Mesendoderm (in vitro differentiated cells): ENCODE results near the gene EIF3L.

Source experiments
- DNase-seq: peaks from one replicate; pipeline ENCODE4 v3.0.0; 2013
- H2AK5ac ChIP-seq: 2 replicates; pipeline ENCODE4 v1.6.1; 2013; ENCODE audit warnings: low read length, inconsistent platforms
- H2BK120ac ChIP-seq: 2 replicates; pipeline ENCODE4 v1.6.1; 2013; ENCODE audit warnings: low read depth, mild to moderate bottlenecking, low read length, moderate library complexity, mixed read lengths
- H2BK15ac ChIP-seq: replicated peaks from 2 replicates; pipeline ENCODE4 v1.6.1; 2013; ENCODE audit warnings: low read depth, mild to moderate bottlenecking, moderate library complexity
- H2BK5ac ChIP-seq: 2 replicates; pipeline ENCODE4 v1.6.1; 2013; ENCODE audit warnings: low read length, inconsistent platforms
- H3K18ac ChIP-seq: 2 replicates; pipeline ENCODE4 v1.6.1; 2013; ENCODE audit warnings: mild to moderate bottlenecking, low read length, mixed read lengths
- H3K23ac ChIP-seq: one replicate; pipeline ENCODE4 v1.6.1; 2013; ENCODE audit warnings: low read length
- H3K27ac ChIP-seq: 2 replicates; pipeline ENCODE4 v1.5.1; 2013; ENCODE audit warnings: low read depth, mild to moderate bottlenecking, inconsistent platforms, low read length, moderate library complexity
- H3K27me3 ChIP-seq: 2 replicates; pipeline ENCODE4 v1.6.1; 2013; ENCODE audit warnings: low read length, control low read depth, mild to moderate bottlenecking, inconsistent platforms; ENCODE audit not compliant: insufficient read depth, poor library complexity
- H3K36me3 ChIP-seq: 2 replicates; pipeline ENCODE4 v1.6.1; 2013; ENCODE audit warnings: low read length, inconsistent platforms; ENCODE audit not compliant: control insufficient read depth, insufficient read depth
- H3K4ac ChIP-seq: one replicate; pipeline ENCODE4 v1.6.1; 2013; ENCODE audit warnings: low read depth, mild to moderate bottlenecking, low read length, moderate library complexity
- H3K4me1 ChIP-seq: 2 replicates; pipeline ENCODE4 v1.6.1; 2013; ENCODE audit warnings: low read depth, low read length, inconsistent platforms; ENCODE audit not compliant: control insufficient read depth
- H3K4me2 ChIP-seq: 2 replicates; pipeline ENCODE4 v1.6.1; 2013; ENCODE audit warnings: low read length
- H3K4me3 ChIP-seq: 2 replicates; pipeline ENCODE4 v1.5.1; 2013; ENCODE audit warnings: mild to moderate bottlenecking, low read length
- H3K56ac ChIP-seq: one replicate; pipeline ENCODE4 v1.6.1; 2013; ENCODE audit warnings: low read length
- H3K79me1 ChIP-seq: 2 replicates; pipeline ENCODE4 v1.6.1; 2013; ENCODE audit warnings: low read length, inconsistent platforms
- H3K79me2 ChIP-seq: 2 replicates; pipeline ENCODE4 v1.6.1; 2013; ENCODE audit warnings: mild to moderate bottlenecking, low read length; ENCODE audit not compliant: control insufficient read depth, insufficient read depth
- H3K9ac ChIP-seq: 2 replicates; pipeline ENCODE4 v1.6.1; 2013; ENCODE audit warnings: low read length, inconsistent platforms
- H4K5ac ChIP-seq: one replicate; pipeline ENCODE4 v1.6.1; 2013; ENCODE audit warnings: low read length
- H4K8ac ChIP-seq: one replicate; pipeline ENCODE4 v1.6.1; 2013; ENCODE audit warnings: low read depth, mild to moderate bottlenecking, control low read depth, low read length, moderate library complexity
- WGBS: extraction: QIAGEN DNeasy Blood & Tissue Kit; methylation state at CpG from one replicate; pipeline ENCODE4 v1.1.7; 2013; ENCODE audit warnings: low lambda C conversion rate, missing lambda C conversion rate; ENCODE audit not compliant: insufficient coverage; ENCODE audit errors: extremely low coverage; 5-methylcytosine and 5-hydroxymethylcytosine counted together

Gene EIF3L

DNA sequence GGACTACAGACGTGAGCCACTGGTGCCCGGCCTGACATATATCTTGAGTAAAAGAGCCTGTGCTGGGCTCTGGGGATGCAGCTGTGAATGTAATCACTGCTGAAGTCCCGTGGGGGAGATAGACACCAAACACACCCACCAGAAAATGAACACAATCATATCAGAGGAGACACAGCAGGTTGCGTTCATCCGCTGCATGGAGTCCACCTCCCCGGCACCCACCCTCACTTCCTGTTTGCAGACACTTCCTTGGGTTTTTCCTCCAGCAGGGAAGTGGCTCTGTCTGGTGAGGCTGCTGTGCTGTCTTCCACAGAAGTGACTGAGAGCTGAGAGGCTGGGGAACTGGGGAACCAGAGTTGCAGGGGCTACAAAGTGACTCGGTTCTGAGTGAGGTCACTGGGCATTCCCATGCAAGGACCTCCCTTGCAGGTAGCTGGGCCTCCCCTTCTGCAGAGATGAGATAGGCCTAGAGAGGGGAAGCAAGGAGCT lies 64.1 kb downstream of the EIF3L start:
- no peak overlapping the region for H4K8ac ChIP-seq
- H3K18ac ChIP-seq: no peak overlapping the region
- no peak overlapping the region for H2BK15ac ChIP-seq
- no peak overlapping the region for H3K23ac ChIP-seq
- no peak for DNase-seq
- peaks cover 5% of the 10 kb centered on the region for H3K36me3 ChIP-seq
- H3K9ac ChIP-seq: no peak overlapping the region
- no peak overlapping the region for H2BK5ac ChIP-seq
- H3K56ac ChIP-seq: no peak overlapping the region
- H3K4me2 ChIP-seq: no peak overlapping the region
- no peak overlapping the region for H3K4me3 ChIP-seq
- H2AK5ac ChIP-seq: no peak overlapping the region
- H3K79me2 ChIP-seq: peaks cover 7% of the 10 kb centered on the region
- H4K5ac ChIP-seq: no peak overlapping the region
- peaks cover 5% of the 10 kb centered on the region for H3K79me1 ChIP-seq
- H3K4me1 ChIP-seq: peaks cover 14% of the 10 kb centered on the region
- no CpG with 5 or more reads among the region's 7 CpGs for WGBS
- no peak overlapping the region for H2BK120ac ChIP-seq
- no peak overlapping the region for H3K27ac ChIP-seq
- no peak overlapping the region for H3K4ac ChIP-seq
- H3K27me3 ChIP-seq: no peaks in the 10 kb centered on the region

- Histone ChIP-seq H3K4me2 (no peak overlapping the region), H2BK5ac (no peak overlapping the region), H3K18ac (no peak overlapping the region), H3K4me3 (no peak overlapping the region), H3K9ac (no peak overlapping the region), H3K27me3 (no peaks in the 10 kb centered on the region), H3K56ac (no peak overlapping the region), H3K4me1 (peaks cover 3% of the 10 kb centered on the region), H3K79me1 (no peaks in the 10 kb centered on the region), H3K23ac (no peak overlapping the region), H2AK5ac (no peak overlapping the region), H3K36me3 (peaks cover 8% of the 10 kb centered on the region), H3K79me2 (no peaks in the 10 kb centered on the region), H4K8ac (no peak overlapping the region), H4K5ac (no peak overlapping the region), H2BK120ac (no peak overlapping the region), H3K27ac (no peak overlapping the region), H3K4ac (no peak overlapping the region), H2BK15ac (no peak overlapping the region)
- DNase-seq: no peak
- no CpG with 5 or more reads among the region's 5 CpGs for WGBS
These were observed 67.1 kb downstream of the EIF3L start for GRCh38 chr22:37916311-37916710.

DNA sequence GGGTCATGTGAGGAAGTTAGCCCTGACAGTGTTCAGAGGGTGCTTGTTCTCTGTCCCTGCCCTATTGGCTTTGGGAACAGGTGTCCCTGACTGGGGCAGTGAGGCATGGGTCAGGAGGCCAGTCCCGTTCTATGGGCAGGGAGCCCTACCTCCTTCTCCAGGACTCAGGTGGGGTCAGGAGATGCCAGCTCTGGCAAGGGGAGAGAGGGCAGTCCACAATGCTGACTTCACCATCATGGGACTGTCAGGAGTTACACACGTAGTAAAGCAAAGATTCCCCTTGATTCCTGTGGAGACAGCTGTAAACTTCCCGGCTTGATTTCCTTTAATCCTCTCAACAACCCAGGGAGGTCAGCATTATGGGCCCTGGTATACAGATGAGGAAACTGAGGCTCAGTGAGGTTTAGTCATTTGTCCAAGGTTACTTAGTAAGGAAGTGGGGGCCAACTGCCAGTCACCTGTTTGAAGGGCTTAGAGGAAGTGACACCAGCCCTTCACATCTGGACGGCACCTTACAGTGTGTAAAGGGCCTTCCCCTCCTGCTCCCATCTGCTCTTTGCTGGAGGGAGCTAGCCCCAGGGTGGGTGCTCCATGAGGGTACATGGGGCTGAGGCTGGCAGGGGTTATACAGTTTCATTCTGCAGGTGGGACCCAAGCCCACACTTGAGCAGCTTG lies 68.8 kb downstream of the EIF3L start:
- no peak overlapping the region for H3K4me2 ChIP-seq
- no peaks in the 10 kb centered on the region for H3K4me1 ChIP-seq
- H3K79me1 ChIP-seq: no peaks in the 10 kb centered on the region
- no peak overlapping the region for H4K5ac ChIP-seq
- no peak overlapping the region for H3K56ac ChIP-seq
- DNase-seq: no peak
- no CpG with 5 or more reads among the region's 4 CpGs for WGBS
- no peak overlapping the region for H3K27ac ChIP-seq
- H2BK15ac ChIP-seq: no peak overlapping the region
- H2AK5ac ChIP-seq: no peak overlapping the region
- H3K23ac ChIP-seq: no peak overlapping the region
- H2BK5ac ChIP-seq: no peak overlapping the region
- H3K36me3 ChIP-seq: peaks cover 10% of the 10 kb centered on the region
- H3K27me3 ChIP-seq: no peaks in the 10 kb centered on the region
- H3K79me2 ChIP-seq: no peaks in the 10 kb centered on the region
- no peak overlapping the region for H3K4ac ChIP-seq
- H2BK120ac ChIP-seq: no peak overlapping the region
- H3K4me3 ChIP-seq: no peak overlapping the region
- H3K9ac ChIP-seq: no peak overlapping the region
- no peak overlapping the region for H4K8ac ChIP-seq
- H3K18ac ChIP-seq: no peak overlapping the region

DNA sequence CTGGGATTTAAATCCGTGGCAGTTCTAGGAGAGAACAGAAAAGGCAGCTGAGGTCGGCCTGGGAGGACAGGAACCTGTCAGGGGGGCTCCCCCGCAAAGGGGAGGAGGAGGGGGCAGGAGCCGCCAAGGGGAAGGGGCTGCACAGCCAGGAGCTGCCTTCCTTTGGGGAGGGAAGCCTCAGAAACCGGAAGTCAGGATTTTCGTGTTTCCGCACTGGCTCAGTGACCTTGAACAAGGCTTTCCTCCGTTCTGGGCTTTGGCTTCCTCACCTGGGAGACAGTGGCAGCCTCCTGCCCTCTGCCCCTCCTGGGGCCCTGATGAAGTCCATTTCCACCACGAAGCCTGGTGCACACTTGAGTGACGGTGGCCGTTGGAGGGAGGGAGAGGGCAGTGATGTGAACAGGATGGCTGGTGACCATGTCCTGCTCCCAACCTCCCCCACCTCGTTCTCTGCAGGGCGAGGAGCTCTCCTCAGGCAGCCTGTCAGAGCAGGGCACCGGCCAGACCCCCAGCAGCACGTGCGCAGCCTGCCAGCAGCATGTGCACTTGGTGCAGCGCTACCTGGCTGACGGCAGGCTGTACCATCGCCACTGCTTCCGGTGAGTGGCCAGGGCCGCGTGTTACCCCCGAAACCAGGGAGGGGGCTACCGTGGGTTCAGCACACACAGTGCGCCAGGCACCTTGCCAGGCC lies 69.5 kb downstream of the EIF3L start:
- Histone ChIP-seq H3K4ac (no peak overlapping the region), H2BK5ac (no peak overlapping the region), H3K23ac (no peak overlapping the region), H3K4me2 (no peak overlapping the region), H3K79me2 (no peaks in the 10 kb centered on the region), H3K18ac (no peak overlapping the region), H3K27me3 (no peaks in the 10 kb centered on the region), H3K36me3 (peaks cover 8% of the 10 kb centered on the region), H3K79me1 (no peaks in the 10 kb centered on the region), H3K27ac (no peak overlapping the region), H2BK120ac (no peak overlapping the region), H3K4me3 (no peak overlapping the region), H3K9ac (no peak overlapping the region), H3K4me1 (no peaks in the 10 kb centered on the region), H3K56ac (no peak overlapping the region), H4K5ac (no peak overlapping the region), H2BK15ac (no peak overlapping the region), H2AK5ac (no peak overlapping the region), H4K8ac (no peak overlapping the region)
- DNase-seq: no peak
- WGBS: no CpG with 5 or more reads among the region's 25 CpGs

DNA sequence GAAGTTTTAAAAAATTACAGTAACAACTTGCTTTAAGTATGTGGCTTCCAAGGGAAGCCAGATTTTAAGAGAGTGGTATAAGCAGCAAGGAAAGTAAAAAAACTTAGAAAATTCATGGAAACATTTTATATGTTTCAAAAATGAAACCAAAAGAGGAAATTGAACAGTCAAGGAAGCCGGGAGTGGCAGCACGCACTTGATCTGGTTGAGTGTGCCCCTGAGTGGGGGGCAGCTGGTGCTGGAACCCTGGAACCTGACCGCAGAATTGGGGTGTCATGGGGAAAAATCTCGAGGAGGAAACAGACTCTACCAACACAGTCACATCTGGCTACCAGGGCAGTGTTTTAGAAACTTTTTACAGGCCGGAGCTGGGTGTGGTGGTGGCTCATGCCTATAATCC lies 70.9 kb downstream of the EIF3L start:
- WGBS: no CpG with 5 or more reads among the region's 5 CpGs
- H3K36me3 ChIP-seq: peaks cover 10% of the 10 kb centered on the region

More for the DNA sequence above, 70.9 kb downstream of the EIF3L start:
- H3K23ac ChIP-seq: no peak overlapping the region
- H3K18ac ChIP-seq: no peak overlapping the region
- H3K4me3 ChIP-seq: no peak overlapping the region
- H3K79me1 ChIP-seq: no peaks in the 10 kb centered on the region
- H3K9ac ChIP-seq: no peak overlapping the region
- H2AK5ac ChIP-seq: no peak overlapping the region
- H3K27me3 ChIP-seq: no peaks in the 10 kb centered on the region
- DNase-seq: no peak
- H3K79me2 ChIP-seq: no peaks in the 10 kb centered on the region
- H2BK120ac ChIP-seq: no peak overlapping the region
- H3K56ac ChIP-seq: no peak overlapping the region
- H3K4me1 ChIP-seq: no peaks in the 10 kb centered on the region
- no peak overlapping the region for H3K27ac ChIP-seq
- no peak overlapping the region for H4K8ac ChIP-seq
- H3K4ac ChIP-seq: no peak overlapping the region
- no peak overlapping the region for H3K4me2 ChIP-seq
- H2BK15ac ChIP-seq: no peak overlapping the region
- no peak overlapping the region for H2BK5ac ChIP-seq
- H4K5ac ChIP-seq: no peak overlapping the region
